AG04450 (cell line): ENCODE results near the gene INAFM2. TPM values are rescaled to one million over a fixed set of nuclear protein-coding genes. Genes with fewer than 3 reads are reported as not detected.

Experiments used
- CTCF ChIA-PET: fragments of 300-600, 350-600 bp; formaldehyde crosslinking; extraction: SDS; loops from one replicate; lab custom pipeline; 2022; ENCODE audit warnings: antibody characterized with exemption, inconsistent platforms; lab: Charles Lee
- POLR2A ChIA-PET: fragments of 350-600 bp; formaldehyde crosslinking; extraction: SDS; loops from one replicate; lab custom pipeline; 2021; ENCODE audit warnings: antibody characterized with exemption, inconsistent platforms; lab: Yijun Ruan, JAX
- DNase-seq: peaks from one replicate; pipeline ENCODE4 v3.0.0-alpha.2; 2011; ENCODE audit warnings: low read depth, low spot score
- H3K27ac ChIP-seq: one replicate; pipeline ENCODE4 v1.5.1; 2012; ENCODE audit warnings: low read depth, low read length, control low read depth
- H3K27me3 ChIP-seq: one replicate; pipeline ENCODE4 v1.6.0; 2012; ENCODE audit warnings: low read length; ENCODE audit not compliant: control insufficient read depth, insufficient read depth
- H3K4me3 ChIP-seq: 2 replicates; pipeline ENCODE4 v1.5.1; 2011; ENCODE audit warnings: mild to moderate bottlenecking, low read depth, low read length, control low read depth
- H3K9me3 ChIP-seq: 2 replicates; pipeline ENCODE4 v1.5.1; 2012; ENCODE audit warnings: low read length; ENCODE audit not compliant: control insufficient read depth, insufficient read depth
- polyA plus RNA-seq: library from polyadenylated mRNA; depleted of rRNA; stranded (reverse); fragments of >200 nt; gene quantifications from 2 replicates; pipeline ENCODE4 v1.2.3, GENCODE V29; 2011
- TF ChIP-seq, protein P1 (sequence below): IDR thresholded peaks from 2 replicates; pipeline ENCODE4 v1.5.1; 2011; ENCODE audit warnings: low read depth, low read length, control low read depth, inconsistent platforms

The INAFM2 gene
- polyA plus RNA-seq, 1 experiment, result 11.4 TPM

DNA sequence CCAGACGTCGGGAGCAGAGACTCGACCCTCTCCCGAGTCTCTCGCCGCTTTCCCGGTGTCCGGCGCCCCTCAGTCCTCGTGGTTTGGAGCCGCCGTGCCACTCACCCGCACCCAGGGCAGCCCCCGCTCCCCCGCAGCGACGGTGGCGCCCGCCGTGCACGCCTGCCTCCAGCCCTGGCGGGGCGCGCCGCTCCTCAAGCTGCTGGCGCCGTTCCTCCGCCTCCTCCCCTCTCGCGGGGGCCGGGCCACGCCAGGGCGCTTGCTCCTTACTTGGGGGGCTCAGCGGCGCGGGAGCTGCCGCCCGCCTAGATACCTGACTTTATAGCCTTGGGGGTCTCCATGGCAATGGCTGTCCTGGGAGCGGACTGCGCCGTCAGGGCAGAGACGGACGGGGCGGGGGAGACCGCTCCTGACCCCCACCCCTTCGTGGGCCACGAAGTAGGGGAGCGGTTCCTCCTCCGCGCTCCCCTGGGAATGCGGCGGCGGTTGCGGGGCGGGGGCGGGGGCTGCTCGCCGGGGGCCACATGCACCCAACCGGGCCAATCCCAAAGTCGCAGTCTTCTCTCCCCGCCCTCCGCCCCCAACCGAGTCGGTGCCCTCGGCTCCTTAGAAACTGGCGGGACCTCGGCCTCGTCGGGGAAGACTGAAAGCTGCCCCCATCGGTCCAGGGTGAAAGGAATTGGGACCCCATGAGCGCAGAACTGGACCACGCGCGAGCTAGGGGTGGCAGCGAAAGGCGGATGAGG is 40.5 kb upstream of the INAFM2 start, which contains the start of gene ANKRD63:
Gene ANKRD63 (minus strand): TSS at position 196 of the 746 bp plus-strand sequence. CDS start 478 bp downstream, outside the sequence.
- Histone ChIP-seq H3K4me3 (peak within 1 kb of the TSS; percentile 44), H3K27me3 (peaks cover 71% of the 10 kb centered on the region), H3K27ac (no peak within 1 kb of the TSS), H3K9me3 (peaks cover 7% of the 10 kb centered on the region; the same call in 1 of the 2 replicates)
- TF ChIP-seq, protein P1, sequence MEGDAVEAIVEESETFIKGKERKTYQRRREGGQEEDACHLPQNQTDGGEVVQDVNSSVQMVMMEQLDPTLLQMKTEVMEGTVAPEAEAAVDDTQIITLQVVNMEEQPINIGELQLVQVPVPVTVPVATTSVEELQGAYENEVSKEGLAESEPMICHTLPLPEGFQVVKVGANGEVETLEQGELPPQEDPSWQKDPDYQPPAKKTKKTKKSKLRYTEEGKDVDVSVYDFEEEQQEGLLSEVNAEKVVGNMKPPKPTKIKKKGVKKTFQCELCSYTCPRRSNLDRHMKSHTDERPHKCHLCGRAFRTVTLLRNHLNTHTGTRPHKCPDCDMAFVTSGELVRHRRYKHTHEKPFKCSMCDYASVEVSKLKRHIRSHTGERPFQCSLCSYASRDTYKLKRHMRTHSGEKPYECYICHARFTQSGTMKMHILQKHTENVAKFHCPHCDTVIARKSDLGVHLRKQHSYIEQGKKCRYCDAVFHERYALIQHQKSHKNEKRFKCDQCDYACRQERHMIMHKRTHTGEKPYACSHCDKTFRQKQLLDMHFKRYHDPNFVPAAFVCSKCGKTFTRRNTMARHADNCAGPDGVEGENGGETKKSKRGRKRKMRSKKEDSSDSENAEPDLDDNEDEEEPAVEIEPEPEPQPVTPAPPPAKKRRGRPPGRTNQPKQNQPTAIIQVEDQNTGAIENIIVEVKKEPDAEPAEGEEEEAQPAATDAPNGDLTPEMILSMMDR, result no peak
- CTCF ChIA-PET, result interaction anchor here (0.7 to 1.1 kb wide), 4 partner anchors 8 to 171 kb away, joined by 3 to 5 read pairs (median 4); no protein-coding TSS in a partner anchor
- DNase-seq, result no peak
- POLR2A ChIA-PET, result no interaction called here

DNA sequence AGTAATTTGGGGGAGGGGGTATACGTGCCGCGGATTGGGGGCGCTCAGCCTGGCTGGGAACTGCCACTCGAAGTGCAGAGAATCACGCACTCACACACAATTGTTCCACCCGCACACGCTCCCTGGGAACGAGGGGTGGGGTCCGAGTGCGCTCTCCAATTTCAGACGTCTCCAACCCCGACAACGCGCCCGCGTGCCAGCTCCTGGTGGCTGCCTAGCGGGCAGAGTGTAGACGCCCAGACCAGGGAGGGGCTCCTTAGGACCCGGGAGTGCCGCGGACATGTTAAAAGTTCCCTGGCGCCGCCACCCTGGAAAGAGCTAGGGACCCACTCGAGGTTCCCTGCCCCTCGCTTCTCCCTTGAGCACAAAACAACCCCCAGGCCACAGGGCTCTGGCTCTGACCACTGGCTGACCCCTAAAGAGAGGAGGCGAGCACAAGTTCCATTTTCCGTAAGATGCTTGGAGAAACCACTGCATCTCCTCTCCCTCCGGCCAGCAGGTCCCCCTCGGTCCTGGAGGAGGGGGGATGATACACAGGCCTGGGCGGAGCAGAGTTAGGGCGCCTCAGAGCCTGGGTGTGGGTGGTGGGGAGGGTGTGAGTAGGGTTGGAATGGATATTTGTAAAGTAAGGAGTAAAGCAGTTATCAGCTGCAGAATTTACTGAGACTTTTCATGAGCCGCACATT is 39.7 kb upstream of the INAFM2 start:
- Histone ChIP-seq H3K9me3 (peaks cover 7% of the 10 kb centered on the region; the same call in 1 of the 2 replicates), H3K27ac (no peak overlapping the region), H3K4me3 (no peak overlapping the region), H3K27me3 (peaks cover 64% of the 10 kb centered on the region)
- CTCF ChIA-PET, result interaction anchor here (0.7 to 1.1 kb wide), 4 partner anchors 9 to 172 kb away, joined by 3 to 5 read pairs (median 4); no protein-coding TSS in a partner anchor
- POLR2A ChIA-PET, result no interaction called here
- TF ChIP-seq, protein P1, result no peak
- no peak for DNase-seq

DNA sequence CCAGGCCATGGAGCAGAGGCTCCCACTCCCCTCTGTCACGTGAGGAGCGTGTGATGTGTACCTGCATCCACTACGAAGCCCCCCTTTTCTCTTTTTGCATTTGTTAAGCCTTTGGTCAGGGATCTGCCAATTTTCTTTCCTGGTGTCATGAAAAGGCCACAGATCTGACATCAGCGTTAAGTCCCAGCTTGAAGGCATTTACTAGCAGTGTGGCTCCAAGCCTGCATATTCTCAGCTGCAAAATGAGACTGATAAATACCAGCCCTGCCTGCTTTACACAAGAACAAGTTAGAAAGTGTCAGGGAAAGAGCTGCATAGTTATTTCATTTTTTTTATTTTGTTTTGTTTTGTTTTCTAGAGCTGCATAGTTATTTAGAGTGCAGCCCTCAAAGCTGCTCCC is 38.3 kb upstream of the INAFM2 start:
- TF ChIP-seq, protein P1, result no peak
- CTCF ChIA-PET, result interaction anchor here (0.6 to 6.9 kb wide), 4 partner anchors 11 to 68 kb away, joined by 3 to 56 read pairs (median 4); no protein-coding TSS in a partner anchor
- no peak for DNase-seq
- peaks cover 7% of the 10 kb centered on the region; the same call in 1 of the 2 replicates for H3K9me3 ChIP-seq
- POLR2A ChIA-PET, result interaction anchor here (0.7 kb wide), 1 partner anchor 38 kb away, joined by 3 read pairs; no protein-coding TSS in a partner anchor
- H3K27ac ChIP-seq, result no peak overlapping the region
- H3K4me3 ChIP-seq, result no peak overlapping the region
- H3K27me3 ChIP-seq, result peaks cover 59% of the 10 kb centered on the region

DNA sequence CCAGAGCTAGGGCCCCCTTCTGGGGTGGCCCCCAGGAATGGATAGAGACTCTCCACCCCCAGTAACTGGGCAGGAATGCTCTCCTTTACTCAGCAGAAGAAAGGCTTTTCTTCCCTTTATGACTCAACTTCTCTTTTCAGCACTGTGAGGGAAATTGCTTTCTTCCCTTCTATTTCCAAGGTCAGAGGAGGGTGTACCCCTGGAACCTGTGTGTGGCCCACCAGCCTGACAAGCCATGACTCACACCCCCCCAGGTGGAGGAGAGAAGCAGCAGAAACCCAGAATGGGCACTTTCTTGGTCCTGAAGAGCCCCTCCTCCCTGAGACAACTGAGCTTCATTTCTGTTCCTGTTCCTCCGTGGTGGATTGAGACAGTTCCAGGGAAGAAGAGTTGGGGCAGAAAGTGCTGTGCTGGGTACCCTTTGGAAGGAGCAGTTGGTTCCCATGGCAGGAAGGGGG is 37.9 kb upstream of the INAFM2 start:
- Histone ChIP-seq H3K4me3 (no peak overlapping the region), H3K27me3 (peaks cover 59% of the 10 kb centered on the region), H3K9me3 (peaks cover 7% of the 10 kb centered on the region; the same call in 1 of the 2 replicates), H3K27ac (no peak overlapping the region)
- DNase-seq, result no peak
- POLR2A ChIA-PET, result interaction anchor here (0.7 kb wide), 1 partner anchor 37 kb away, joined by 3 read pairs; no protein-coding TSS in a partner anchor
- CTCF ChIA-PET, result interaction anchor here (0.6 to 6.9 kb wide), 5 partner anchors 11 to 68 kb away, joined by 3 to 56 read pairs (median 3); no protein-coding TSS in a partner anchor
- TF ChIP-seq, protein P1, result no peak
